Esophagus mucosa (tissue), 1 donor: Measurements from ENCODE around the gene CCDC91. TPM values are rescaled to one million over a fixed set of nuclear protein-coding genes. Genes with fewer than 3 reads are reported as not detected.

Experiments
- ATAC-seq: fragments of 200-7000 bp; cut with Tn5 transposase; one replicate; pipeline ENCODE4 v1.9.1; 2020
- total RNA-seq: library from RNA; stranded (reverse); gene quantifications from one replicate; pipeline ENCODE4 v1.2.4, GENCODE V29; 2023
- donor health status: DM: yes; HTN: yes; CAD: no.

The CCDC91 gene
- total RNA-seq, 1 donor from 2014 or later: 13.3 TPM

DNA sequence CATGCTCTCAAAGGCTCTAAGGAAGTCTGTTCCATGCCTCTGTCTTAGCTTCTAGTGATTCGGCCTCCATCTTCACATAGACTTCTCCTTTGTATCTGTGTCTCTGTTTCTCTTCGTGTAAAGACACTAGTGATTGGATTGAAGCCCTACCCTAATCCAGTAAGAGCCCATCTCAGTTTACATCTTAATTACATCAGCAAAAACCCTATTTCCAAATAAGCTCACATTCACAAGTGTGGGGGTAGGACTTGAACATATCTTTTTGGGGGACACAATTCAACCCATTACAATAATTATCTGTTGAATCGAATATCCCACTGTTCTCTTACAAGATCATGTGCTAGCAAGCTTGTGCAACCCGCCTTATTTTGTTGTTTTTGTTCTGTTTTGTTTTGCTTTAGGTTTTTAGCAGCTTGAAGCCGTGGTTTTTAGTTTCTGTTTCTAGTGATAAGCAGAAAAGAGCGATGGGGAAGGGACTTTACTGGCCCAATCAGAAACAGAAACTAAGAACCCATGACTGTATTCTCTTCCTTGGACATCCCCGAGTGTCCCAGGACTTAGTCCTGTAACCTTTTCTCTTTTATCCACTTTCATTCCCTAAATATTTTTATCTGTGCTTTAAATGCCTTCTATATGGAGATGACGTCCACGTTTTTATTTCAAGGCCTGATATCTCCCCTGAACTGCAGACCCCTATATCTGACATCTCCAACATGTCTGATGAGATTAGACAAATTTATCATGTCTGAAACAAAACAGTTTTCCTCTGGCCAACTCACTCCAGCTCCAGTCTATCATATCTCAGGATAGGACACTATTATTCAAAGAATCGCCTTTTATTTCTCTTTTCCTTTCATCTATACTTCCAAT lies 353.0 kb downstream of the CCDC91 start:
- ATAC-seq: no peak

- ATAC-seq: peak; percentile 86
Measured at GRCh38 chr12:28550757-28551704, 360.8 kb downstream of the CCDC91 start.

DNA sequence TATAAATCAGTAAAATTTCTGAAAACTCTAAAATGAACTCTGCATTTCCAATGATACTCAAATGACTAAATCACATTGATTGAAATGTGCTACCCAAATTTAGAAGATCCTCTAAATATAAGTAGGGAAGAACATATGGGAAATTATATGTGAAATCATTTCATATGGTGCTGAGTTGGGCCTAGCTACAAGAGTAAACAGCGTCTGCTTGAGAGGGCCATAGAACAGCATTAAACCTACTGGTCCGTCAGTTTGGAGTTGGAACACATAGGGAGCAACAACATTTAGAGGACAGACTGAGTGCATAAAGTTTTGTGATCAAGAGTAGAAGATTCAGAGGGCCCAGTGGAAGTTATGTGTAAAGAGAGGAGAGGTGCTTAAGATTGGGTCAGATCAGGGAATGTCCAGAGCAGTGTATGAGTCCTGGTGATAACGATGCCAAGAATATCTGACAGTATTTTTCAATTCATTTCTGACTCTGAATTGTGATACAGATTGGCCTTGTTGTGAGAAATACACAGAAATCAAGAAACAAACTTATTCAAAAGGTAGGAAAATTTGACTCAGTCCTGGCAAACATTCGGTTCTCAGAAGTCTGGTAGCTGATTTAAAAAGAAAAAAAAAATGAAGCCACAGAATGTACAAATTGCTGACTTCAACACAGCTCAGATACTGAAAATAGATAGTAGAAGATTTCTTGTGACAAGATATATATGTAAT lies 362.2 kb downstream of the CCDC91 start:
- no peak for ATAC-seq

DNA sequence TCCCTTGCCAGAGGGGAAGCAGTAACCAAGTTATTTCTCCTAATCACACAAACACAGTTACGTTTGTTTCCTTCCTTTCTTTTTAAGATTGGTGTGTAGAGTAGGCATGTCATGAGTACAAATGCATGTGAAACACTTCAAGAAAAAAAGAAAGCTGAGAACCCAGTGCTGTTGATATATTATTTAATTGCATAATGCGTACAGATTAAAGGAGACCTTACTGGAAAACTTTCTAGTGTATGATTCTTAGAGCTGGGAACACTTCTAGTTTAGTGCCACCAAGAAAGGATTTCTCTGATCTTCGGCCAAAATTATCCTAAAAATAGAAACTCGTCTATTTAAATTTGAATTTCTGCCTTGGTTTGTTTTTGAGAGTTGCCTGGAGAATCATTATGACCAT lies 365.5 kb downstream of the CCDC91 start:
- no peak for ATAC-seq

- no peak for ATAC-seq
Measured at GRCh38 chr12:28558250-28558649, 368.0 kb downstream of the CCDC91 start.

DNA sequence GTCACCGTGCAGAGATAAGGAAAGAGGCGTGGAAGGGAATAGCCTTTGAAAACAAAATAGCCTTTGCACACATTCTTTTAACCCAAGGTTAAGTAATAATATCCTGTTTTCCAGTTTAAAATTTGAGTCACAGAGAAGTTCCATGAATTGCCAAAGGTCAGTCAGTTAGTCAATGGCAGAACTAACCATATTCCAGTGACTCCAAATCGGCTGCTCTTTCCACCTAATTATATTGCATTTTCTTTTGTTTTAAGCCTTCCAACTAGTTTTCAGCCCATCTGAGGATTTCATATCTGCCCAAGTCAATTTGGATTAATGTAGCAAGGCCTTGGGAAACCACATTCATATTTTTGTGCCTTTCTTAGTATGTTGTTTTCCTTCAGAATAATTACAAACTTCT lies 373.0 kb downstream of the CCDC91 start:
- ATAC-seq: no peak

DNA sequence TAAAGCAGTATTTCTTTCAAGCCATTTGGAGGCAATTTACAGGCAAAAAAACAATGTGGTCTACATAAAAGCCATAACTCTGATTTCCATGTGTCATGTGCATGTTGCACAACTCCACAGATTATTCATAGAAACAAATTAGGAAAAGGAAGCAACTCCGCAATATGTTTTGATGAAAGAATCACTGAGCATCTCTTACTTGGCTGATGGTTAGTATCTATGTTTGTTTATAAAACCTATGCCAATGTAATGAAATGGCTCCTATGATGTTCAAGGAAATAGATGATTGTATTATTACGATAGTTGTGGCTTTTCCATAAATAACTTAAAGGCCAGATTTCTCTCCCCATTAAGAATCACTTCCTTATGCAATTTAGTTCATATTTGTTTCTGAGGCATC lies 373.7 kb downstream of the CCDC91 start:
- ATAC-seq: no peak

- peak; percentile 36 for ATAC-seq
Measured at GRCh38 chr12:28568118-28568517, 377.9 kb downstream of the CCDC91 start.

- no peak for ATAC-seq
Measured at GRCh38 chr12:28568704-28569103, 378.4 kb downstream of the CCDC91 start.

DNA sequence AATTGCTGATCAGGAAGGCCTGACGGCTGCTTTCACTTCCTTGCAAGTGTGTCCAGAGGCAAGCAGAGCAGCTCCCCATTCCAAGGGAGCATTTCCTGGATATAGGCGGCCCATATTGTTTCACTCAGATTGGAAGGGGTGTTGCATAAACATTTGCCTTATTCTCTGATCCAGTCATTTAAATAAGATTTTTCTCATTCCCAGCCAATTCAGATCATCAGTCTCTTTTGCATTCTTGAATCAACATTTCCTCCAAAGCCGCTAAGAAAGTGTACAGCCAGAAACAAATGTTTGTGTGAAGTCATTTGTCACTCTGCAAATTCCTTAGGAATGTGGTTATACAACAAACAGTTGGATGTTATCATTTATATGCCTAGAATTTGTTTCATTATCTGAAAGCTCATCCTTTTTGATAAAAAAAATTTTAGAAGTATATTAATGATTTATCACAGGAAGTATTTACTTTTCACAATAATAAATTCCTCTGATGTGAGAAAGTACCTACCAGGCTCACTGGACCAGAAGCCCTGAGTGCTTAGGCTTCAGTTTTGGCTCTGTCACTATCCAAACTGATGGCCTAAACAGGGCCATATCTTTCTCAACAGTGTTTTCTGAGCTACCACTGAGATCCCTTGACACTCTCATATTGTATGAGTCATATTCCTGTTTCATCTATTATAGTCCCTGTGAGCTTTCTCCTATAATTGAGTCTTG lies 379.6 kb downstream of the CCDC91 start:
- ATAC-seq: peak; percentile 66

DNA sequence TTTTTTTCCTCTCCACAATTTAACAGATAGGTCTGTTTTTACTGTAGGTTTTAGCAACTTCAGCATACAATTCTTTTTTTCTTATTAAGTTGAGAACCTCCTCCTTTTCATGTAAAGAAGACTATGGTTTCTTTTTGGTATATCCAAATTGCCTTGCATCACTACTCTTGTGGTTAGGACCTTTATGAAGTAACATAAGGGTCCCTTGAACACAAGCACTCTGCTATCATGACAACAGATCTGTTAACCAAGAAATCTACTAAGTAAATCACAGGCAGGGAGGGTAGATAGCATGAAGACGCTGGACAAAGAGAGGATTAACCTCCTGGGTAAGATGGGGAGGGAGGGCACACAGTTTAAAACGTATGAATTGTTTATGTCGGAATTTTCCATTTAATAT lies 380.6 kb downstream of the CCDC91 start:
- no peak for ATAC-seq

DNA sequence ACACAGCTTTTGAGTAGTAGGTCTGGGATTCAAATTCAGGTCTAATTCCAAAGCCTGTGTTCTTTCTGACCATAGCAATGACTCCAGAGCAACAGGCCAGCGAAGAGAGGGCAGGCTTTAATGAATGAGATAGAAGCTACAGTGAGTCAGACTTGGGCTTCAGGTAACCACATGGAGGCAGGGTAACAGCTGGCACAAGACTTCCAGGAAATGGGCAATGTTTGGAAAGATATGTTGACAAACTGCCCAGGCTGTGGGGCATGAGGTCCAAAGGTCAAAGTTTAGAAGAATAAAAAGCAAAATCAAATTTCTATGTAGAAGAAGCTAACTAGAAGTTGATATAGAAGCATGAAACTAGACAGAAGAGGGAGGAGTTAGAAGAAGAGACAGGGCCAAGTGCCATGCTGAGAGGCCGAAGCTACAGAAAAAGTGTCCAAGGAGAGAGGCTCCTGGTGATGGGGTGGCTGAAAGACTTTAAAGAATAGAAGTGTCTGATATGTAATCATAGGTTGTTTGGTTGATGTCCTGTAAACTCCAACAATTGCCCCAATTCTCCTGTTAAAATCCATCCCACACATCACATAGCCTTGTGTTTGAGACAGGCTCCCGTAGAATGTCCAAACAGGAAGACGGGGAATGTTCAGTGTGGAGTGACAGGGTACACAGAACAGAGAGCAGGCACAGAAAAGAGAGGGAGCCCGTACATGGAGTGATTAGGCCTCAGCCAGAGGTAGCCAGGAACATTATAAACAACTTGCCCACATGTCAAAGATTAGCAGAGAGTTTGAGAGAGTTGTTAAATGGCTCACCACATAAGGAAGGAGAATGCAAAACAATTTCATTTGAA lies 384.7 kb downstream of the CCDC91 start:
- ATAC-seq: no peak

- ATAC-seq: peak; percentile 63
Measured at GRCh38 chr12:28575593-28576205, 385.4 kb downstream of the CCDC91 start.

- peak; percentile 84 for ATAC-seq
Measured at GRCh38 chr12:28578361-28578760, 388.1 kb downstream of the CCDC91 start.

DNA sequence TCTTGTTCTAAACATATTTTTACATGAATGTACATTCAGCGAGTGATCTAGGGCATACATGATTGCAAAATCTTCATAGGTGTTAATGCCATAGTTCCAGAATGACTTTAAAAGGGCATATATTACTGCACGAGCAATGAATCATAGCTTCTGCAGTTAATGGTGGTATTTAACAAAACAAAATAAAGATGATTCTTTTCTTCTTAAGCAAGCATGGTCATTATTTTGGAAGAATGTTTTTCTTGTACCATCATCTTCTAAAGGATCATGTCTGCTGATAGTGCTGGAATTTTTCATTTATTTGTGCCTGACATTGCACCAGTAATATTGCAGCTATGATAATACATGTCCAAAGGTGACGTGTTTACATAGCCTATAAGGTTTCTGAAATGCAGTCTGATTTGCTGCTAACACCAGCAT lies 388.6 kb downstream of the CCDC91 start:
- peak; percentile 62 for ATAC-seq

GRCh38 chr12:28582672-28583376 lies 392.6 kb downstream of the CCDC91 start:
- no peak for ATAC-seq

DNA sequence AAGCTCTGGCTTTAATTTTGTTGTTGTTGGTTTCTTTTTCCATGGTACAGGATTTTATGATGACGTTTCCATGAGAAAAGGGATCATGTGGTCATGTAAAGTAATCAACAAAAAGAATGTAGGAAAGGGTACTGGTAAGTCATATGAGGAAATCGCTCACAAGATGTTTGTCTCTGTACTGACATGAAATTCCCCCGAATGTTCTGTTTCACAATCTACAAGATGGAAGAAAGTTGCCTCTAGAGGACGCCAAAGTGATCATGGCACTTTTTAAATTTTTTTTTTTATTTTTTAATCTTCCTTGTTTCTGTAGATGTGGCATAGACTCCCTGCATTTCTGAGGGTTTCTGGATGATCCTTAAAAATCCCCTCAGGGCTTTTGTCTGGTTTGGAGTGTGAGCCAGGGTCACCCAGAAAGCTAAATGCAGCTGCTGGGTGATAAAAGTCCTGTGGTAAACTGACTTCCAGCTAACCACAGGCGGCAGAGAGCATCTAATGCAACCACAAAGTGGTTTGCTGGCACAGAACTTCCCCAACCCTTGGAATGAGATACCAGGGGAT lies 393.5 kb downstream of the CCDC91 start:
- ATAC-seq: no peak

DNA sequence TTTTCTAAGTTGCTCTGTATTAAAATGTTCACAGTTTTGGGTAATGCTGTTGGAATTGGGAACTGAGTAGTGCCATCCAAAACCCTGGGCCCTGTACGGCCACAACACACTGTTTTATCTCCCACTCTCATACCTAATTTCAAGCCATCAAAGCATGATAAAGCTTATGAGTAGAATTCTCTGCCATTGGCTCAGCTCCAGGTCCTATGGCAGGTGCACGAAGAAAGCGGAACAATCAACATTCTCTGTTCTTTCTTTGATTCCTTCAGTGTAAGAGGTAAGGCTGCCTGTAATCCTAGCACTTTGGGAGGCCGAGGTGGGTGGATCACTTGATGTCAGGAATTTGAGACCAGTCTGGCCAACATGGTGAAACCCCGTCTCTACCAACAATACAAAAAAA lies 394.9 kb downstream of the CCDC91 start:
- no peak for ATAC-seq

DNA sequence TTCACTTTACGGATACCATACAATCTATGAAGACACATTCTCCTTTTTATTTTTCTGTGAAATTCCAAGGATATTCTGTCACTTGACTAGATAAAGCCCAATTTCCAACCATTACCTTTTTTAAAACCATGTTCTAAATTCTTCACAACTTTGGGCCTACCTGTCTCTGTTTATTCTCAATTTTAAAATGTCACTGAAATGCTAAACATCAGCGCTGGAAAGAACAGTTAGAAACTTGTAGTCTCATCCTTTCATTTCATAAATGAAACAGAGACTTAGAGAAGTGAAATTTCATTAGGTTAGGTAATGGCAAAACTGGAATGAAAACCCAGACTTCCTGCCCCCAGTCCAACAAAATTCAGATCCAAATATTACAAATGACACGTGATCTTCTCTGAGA lies 396.2 kb downstream of the CCDC91 start:
- no peak for ATAC-seq

GRCh38 chr12:28591831-28592230 lies 401.6 kb downstream of the CCDC91 start:
- no peak for ATAC-seq
